ENCODE data around the gene KSR1. TPM values are rescaled to one million over a fixed set of nuclear protein-coding genes. Genes with fewer than 3 reads are reported as not detected.

The KSR1 gene
- total and polyA plus RNA-seq, 2 of the 8 experiments (the other 6 are each of a cell fraction or from before 2014, with no cell fraction given): 14.1 to 34.7 TPM

GRCh38 chr17:27667656-27668487, 211.6 kb downstream of the KSR1 start (continued):
- TF ChIP-seq BRCA1 (IDR thresholded peaks at IDR 0.05; ENCODE audit: low read depth, low read length) (no peak), BCL11A (IDR thresholded peaks at IDR 0.05; ENCODE audit: low read depth in 2 of 2, low read length in 2 of 2) (no peak), SIX5 (IDR thresholded peaks at IDR 0.05; ENCODE audit: low read depth, low read length) (no peak), CTBP2 (IDR thresholded peaks at IDR 0.05; ENCODE audit: borderline replicate concordance, insufficient read depth, insufficient read length, low read length) (no peak), ATF3 (IDR thresholded peaks at IDR 0.05; ENCODE audit: insufficient read depth, low read depth, low read length) (no peak), SP4 (IDR thresholded peaks at IDR 0.05; ENCODE audit: low read length) (no peak)

All from H1 (cell line).